OCI-LY3 (cell line): ENCODE data around the gene NBPF6.
"Not testable (repeated sequence)": the region's sequence is repeated elsewhere in the genome, so short reads cannot be mapped to it uniquely, and the experiment has no call there.

ENCODE experiments used
- H2AFZ ChIP-seq: fragments of 200-600, 300-600 bp; shearing (Covaris generic); 2 replicates; pipeline ENCODE4 v1.6.0; 2014; ENCODE audit warnings: antibody characterized with exemption, low read depth, low read length
- H3K27ac ChIP-seq: fragments of 200-600, 300-600 bp; sonication (generic); 2 replicates; pipeline ENCODE4 v1.5.1; 2014; ENCODE audit warnings: mild to moderate bottlenecking, low read length, moderate library complexity, mixed read lengths
- H3K27me3 ChIP-seq: fragments of 200-600, 300-600 bp; sonication (generic); 2 replicates; pipeline ENCODE4 v1.6.1; 2014; ENCODE audit warnings: low read depth, low read length, mixed read lengths
- H3K36me3 ChIP-seq: fragments of 200-600, 300-600 bp; sonication (generic); replicated peaks from 2 replicates; pipeline ENCODE3; 2014; ENCODE audit warnings: low read depth, low read length, mixed read lengths
- H3K4me1 ChIP-seq: fragments of 300-600, 200-600 bp; sonication (generic); 2 replicates; pipeline ENCODE4 v1.6.1; 2014; ENCODE audit warnings: low read length, mixed read lengths
- H3K4me2 ChIP-seq: fragments of 200-600, 300-600 bp; sonication (generic); 2 replicates; pipeline ENCODE4 v1.6.1; 2014; ENCODE audit warnings: low read length, mixed read lengths
- H3K4me3 ChIP-seq: fragments of 300-600, 200-600 bp; sonication (generic); 2 replicates; pipeline ENCODE4 v1.5.1; 2014; ENCODE audit warnings: antibody characterized with exemption, mild to moderate bottlenecking, low read length, moderate library complexity
- H3K79me2 ChIP-seq: fragments of 300-600, 200-600 bp; shearing (Covaris generic); 2 replicates; pipeline ENCODE4 v1.6.1; 2014; ENCODE audit warnings: mild to moderate bottlenecking, low read length, mixed read lengths
- H3K9ac ChIP-seq: fragments of 300-600, 200-600 bp; shearing (Covaris generic); 2 replicates; pipeline ENCODE4 v1.6.0; 2014; ENCODE audit warnings: mild to moderate bottlenecking, low read length, moderate library complexity
- H3K9me3 ChIP-seq: fragments of 200-600, 300-600 bp; shearing (Covaris generic); 2 replicates; pipeline ENCODE4 v1.6.1; 2014; ENCODE audit warnings: low read length, mixed read lengths; ENCODE audit not compliant: insufficient read depth
- H4K20me1 ChIP-seq: fragments of 200-600, 300-600 bp; sonication (generic); 2 replicates; pipeline ENCODE4 v1.6.1; 2016; ENCODE audit warnings: low read length, mixed read lengths; ENCODE audit not compliant: insufficient read depth

Gene NBPF6

GRCh38 chr1:108450043-108450442 is at the start of gene NBPF6:
Gene NBPF6 (plus strand): TSS chr1:108450343. CDS start chr1:108450602, 259 bp downstream.
- not testable (repeated sequence) for H3K9me3 ChIP-seq, H3K79me2 ChIP-seq, H3K4me3 ChIP-seq, H2AFZ ChIP-seq, H3K4me2 ChIP-seq, H3K27me3 ChIP-seq, H3K4me1 ChIP-seq, H3K9ac ChIP-seq, H3K27ac ChIP-seq, H3K36me3 ChIP-seq, H4K20me1 ChIP-seq

GRCh38 chr1:108411098-108411833 is 38.9 kb upstream of the NBPF6 start:
- H3K36me3 ChIP-seq, H3K9ac ChIP-seq, H3K4me3 ChIP-seq, H3K27ac ChIP-seq, H3K4me1 ChIP-seq, H3K27me3 ChIP-seq, H4K20me1 ChIP-seq, H3K4me2 ChIP-seq, H3K79me2 ChIP-seq, H3K9me3 ChIP-seq, H2AFZ ChIP-seq: not testable (repeated sequence)

GRCh38 chr1:108420129-108420528 is 30.0 kb upstream of the NBPF6 start:
- not testable (repeated sequence) for H3K4me1 ChIP-seq

DNA sequence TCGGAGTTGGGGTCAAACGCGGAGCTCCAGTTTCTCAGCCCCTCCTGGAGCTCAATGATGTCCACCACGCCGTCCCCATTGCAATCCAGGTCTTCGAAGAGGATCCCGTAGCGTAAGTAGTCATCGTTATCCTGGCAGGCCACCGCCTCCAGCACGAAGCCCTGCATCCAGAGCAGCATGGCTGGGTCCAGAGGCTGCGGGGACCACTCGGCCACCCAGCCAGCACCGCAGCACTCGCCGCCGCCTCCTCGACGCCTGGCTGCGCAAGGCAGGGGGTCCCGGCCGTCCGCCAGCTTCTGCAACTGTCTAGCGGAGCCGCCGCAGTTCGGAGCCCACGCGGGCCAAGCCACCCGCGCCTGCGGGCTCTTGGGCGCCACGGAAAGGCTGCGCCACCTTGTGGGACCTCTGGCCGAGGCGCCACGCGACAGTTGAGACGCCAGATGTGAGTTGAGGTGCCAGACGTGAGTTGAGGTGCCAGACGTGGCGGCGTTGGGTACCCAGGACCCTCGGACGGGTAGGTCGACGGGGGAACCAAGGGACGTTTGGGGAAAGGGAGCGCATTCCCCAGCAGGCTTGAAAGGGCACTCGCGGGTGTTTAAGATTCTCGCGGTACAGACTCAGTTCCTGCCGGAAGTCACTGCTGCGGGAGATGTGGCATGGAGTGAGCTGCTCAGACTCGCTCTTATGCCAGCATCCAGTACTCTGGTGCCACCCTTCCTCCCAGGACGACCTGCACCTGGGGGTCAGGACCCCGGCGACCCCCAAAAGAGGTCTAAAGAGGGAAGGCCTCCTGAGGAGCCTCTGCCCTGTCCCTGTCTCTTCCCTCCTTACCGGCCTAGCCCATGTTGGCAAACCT is 28.9 kb upstream of the NBPF6 start:
- not testable (repeated sequence) for H3K79me2 ChIP-seq, H3K27ac ChIP-seq, H3K4me2 ChIP-seq, H3K4me3 ChIP-seq, H3K36me3 ChIP-seq, H3K9ac ChIP-seq, H3K9me3 ChIP-seq, H3K27me3 ChIP-seq, H4K20me1 ChIP-seq, H3K4me1 ChIP-seq, H2AFZ ChIP-seq

More at GRCh38 chr1:108420129-108420528, 30.0 kb upstream of the NBPF6 start:
- not testable (repeated sequence) for H4K20me1 ChIP-seq, H3K4me2 ChIP-seq, H3K9me3 ChIP-seq, H2AFZ ChIP-seq, H3K36me3 ChIP-seq, H3K27me3 ChIP-seq, H3K9ac ChIP-seq, H3K27ac ChIP-seq, H3K4me3 ChIP-seq, H3K79me2 ChIP-seq

DNA sequence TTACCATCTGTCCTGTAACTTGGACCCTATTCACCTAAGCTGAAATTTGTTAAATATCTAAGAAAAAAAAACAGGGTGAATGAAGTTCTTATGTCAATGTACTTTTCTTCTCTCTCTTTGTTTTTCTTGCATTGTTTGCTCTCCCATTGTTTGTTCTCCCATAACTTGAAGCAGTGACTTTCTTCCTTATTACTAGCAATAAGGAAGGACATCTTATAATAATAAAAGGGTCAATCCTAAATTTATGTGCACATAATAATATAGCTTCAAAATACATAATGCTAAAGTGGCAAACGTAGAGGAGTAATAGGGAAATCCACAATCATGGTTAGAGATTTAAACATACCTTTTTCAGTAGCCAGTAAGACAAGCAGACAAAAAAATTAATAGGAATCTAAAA is 23.3 kb upstream of the NBPF6 start:
- not testable (repeated sequence) for H3K36me3 ChIP-seq, H3K27me3 ChIP-seq

GRCh38 chr1:108432002-108432401 is 18.1 kb upstream of the NBPF6 start:
- H3K79me2 ChIP-seq, H4K20me1 ChIP-seq, H3K27me3 ChIP-seq, H3K9ac ChIP-seq, H3K27ac ChIP-seq, H2AFZ ChIP-seq, H3K4me3 ChIP-seq, H3K4me2 ChIP-seq, H3K9me3 ChIP-seq, H3K36me3 ChIP-seq, H3K4me1 ChIP-seq: not testable (repeated sequence)

More for the DNA sequence above, 23.3 kb upstream of the NBPF6 start:
- not testable (repeated sequence) for H3K27ac ChIP-seq, H2AFZ ChIP-seq, H3K79me2 ChIP-seq, H3K4me1 ChIP-seq, H4K20me1 ChIP-seq, H3K4me2 ChIP-seq, H3K9me3 ChIP-seq, H3K4me3 ChIP-seq, H3K9ac ChIP-seq

DNA sequence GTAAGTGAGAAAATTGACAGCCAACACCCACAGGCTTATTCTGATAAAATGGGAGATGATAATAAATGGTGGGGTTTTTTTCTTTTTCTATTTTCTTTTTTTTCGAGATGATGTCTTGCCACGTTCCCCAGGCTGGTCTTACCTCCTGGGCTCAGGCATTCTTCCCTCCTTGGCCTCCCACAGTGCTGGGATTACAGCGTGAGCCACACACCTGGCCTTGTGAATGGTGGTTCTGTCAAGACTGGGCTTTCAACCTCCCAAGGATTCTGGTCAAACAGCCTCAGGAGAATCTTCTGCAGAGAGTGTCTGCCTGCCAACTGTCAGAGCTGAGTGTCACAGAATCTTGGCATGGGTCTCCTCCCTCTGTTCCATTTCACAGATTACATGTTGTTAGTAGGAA is 16.7 kb upstream of the NBPF6 start:
- not testable (repeated sequence) for H3K9ac ChIP-seq, H3K4me3 ChIP-seq, H3K4me1 ChIP-seq, H3K4me2 ChIP-seq, H3K79me2 ChIP-seq, H3K27me3 ChIP-seq, H4K20me1 ChIP-seq, H2AFZ ChIP-seq, H3K9me3 ChIP-seq, H3K36me3 ChIP-seq, H3K27ac ChIP-seq

- not testable (repeated sequence) for H3K27me3 ChIP-seq, H3K4me2 ChIP-seq, H3K4me1 ChIP-seq, H3K79me2 ChIP-seq, H3K9ac ChIP-seq, H2AFZ ChIP-seq, H3K36me3 ChIP-seq, H3K27ac ChIP-seq, H3K9me3 ChIP-seq, H3K4me3 ChIP-seq, H4K20me1 ChIP-seq
Observed at GRCh38 chr1:108438536-108438935, 11.6 kb upstream of the NBPF6 start.

DNA sequence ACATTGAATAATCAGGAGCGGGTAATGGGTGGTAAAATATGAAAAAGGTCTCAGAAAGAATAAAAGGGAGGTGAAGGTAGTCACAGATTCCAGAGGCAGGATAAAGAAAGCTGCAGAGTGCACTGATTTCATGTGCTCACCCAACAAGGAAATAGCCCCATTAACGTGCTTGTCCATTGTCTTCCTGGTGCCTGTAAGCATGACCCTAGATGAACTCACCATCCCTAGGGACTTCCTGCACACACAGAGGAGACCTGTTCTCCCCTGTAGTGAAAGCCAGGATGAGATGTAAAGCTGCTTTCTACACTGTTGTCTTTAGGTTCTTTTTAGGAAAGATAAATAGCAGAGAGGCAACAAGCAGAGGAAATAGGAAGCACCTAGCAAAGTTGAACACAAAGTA is 4.4 kb downstream of the NBPF6 start:
- not testable (repeated sequence) for H4K20me1 ChIP-seq, H3K36me3 ChIP-seq, H3K4me1 ChIP-seq, H3K27me3 ChIP-seq, H3K4me3 ChIP-seq, H3K79me2 ChIP-seq, H3K27ac ChIP-seq, H3K9ac ChIP-seq, H2AFZ ChIP-seq, H3K4me2 ChIP-seq, H3K9me3 ChIP-seq
